Limb (tissue), 2 donors: ENCODE results near the gene DEDD2.

Experiments
- DNase-seq, 2 donors: peaks; one replicate each; pipeline ENCODE4 v3.0.0-alpha.2; 2016; ENCODE audit errors: extremely low spot score in 2 of 2

DEDD2 gene

DNA sequence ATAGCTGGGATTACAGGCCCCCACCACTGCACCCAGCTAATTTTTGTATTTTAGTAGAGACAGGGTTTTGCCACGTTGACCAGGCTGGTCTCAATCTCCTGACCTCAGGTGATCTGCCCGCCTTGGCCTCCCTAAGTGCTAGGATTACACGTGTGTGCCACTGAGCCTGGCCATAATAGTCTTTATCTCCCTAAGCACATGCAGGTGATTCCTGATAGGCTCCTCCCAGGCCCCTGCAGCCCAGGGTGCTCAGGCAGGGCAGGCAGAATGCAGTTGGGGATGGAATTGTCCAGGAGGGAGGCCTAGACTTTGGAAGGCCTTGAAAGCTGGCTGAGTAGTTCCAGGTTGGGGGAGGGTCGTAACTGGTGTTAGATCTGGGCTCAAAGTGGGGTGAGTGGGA, 11.2 kb upstream of the DEDD2 start:
- no peak for DNase-seq

DNA sequence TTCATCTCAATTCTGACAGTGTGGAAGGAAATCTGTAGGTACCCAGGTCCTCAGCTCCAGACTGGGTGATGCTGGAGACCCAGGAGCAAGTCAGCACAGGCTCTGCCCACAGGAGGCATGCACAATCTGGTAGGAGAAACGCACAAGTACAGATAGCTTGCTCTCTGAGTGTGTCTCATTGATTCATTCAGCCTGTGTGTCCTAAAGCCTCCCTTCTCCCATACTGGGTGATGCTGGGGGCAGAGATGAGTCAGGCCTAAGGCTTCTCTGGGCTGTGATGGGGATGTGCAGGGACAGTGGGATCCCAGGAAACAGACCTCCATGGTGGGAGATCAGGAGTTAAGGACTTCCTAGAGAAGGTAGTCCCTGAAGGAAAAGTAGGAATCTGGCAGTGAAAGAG, 9.4 kb upstream of the DEDD2 start:
- DNase-seq: no peak

DNA sequence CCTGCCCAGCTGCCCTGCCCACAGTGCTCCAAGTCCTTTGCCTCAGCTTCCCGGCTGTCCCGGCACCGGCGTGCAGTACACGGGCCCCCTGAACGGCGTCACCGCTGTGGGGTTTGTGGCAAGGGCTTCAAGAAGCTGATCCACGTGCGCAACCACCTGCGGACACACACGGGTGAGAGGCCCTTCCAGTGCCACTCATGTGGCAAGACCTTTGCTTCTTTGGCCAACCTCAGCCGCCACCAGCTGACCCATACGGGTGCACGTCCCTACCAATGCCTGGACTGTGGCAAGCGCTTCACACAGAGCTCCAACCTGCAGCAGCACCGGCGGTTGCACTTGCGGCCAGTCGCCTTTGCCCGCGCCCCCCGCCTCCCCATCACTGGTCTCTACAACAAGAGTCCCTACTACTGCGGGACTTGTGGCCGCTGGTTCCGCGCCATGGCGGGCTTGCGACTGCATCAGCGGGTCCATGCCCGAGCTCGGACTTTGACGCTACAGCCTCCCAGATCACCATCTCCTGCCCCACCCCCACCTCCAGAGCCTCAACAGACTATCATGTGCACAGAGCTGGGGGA, 8.3 kb upstream of the DEDD2 start:
- no peak for DNase-seq

DNA sequence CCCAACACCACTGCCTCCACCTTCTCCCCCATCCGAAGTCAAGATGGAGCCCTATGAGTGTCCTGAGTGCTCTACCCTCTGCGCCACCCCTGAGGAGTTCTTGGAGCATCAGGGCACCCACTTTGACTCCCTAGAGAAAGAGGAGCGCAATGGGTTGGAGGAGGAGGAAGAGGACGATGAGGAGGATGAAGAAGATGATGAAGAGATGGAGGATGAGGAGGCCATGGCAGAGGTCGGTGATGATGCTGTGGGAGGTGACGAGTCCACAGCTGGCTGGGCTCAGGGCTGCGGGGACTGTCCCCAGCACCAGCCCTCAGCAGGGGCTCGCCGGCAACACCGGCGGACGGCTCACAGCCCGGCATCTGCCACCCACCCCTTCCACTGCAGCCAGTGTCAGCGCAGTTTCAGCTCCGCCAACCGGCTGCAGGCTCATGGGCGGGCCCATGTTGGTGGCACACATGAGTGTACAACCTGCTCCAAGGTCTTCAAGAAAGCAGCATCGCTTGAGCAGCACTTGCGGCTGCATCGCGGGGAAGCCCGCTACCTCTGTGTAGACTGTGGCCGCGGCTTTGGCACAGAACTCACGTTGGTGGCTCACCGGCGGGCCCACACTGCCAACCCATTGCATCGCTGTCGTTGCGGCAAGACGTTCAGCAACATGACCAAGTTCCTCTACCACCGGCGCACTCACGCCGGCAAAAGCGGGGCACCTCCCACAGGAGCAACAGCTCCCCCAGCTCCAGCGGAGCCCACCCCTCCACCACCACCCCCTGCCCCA, 7.7 kb upstream of the DEDD2 start:
- DNase-seq: no peak

DNA sequence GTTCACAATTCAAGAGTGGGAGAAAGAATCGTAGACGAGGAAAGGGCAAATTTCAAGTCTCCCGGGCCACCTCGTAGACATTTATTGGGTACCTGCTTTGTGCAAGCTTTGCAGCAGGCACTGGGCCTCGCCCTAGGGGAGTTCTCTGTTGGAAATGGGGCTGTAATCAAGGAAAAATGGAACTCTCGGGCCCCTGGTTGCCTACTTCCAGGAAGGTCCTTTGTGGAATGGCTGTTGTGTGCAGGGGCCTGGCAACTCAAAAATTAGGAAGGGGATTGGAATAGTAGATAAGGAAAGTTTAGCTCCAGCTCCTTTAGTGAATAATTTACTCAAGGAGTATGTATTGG, 3.2 kb upstream of the DEDD2 start:
- DNase-seq: no peak

- DNase-seq: peak; percentile 97 to 98
Observed at GRCh38 chr19:42219812-42220750, 2.6 kb upstream of the DEDD2 start, which contains the start of gene ZNF526. Gene ZNF526, plus strand, starts transcription at chr19:42220312. Its CDS starts 4,092 bp downstream, at chr19:42224404.

- DNase-seq: peak in 1 of 2 donors; percentile 71
Observed at GRCh38 chr19:42216653-42217519, 591 bp downstream of the DEDD2 start.

DNA sequence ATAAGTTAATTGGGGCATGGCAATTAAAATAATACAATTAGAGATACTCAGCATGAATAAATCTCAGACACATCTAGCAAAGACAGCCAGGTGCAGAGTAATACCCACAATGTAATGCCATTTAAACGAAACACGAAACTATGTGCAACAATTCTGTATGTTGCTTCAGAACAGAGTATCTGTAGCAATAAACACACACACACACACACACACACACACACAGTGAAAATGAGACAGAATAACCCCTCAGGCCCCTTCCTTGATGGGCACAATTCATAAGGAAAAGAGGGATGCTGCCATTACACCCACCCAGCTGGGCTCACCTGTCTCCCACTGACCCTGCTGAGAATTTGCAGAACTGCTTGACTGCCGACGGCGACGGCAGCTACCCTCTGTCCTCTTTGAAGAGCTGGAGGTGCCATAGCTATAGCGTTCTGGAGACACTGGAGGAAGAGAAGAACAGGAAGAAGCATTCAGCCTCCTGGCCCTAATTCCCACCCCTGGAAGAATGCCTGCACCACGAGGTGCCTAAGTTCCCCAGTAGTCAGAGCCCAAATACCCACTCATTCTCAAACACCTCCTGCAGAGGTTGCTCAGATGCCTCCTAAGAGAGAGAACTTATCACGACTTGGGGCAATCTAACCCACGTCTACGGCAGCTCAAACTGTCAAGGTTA, 2.5 kb downstream of the DEDD2 start:
- DNase-seq: no peak

DNA sequence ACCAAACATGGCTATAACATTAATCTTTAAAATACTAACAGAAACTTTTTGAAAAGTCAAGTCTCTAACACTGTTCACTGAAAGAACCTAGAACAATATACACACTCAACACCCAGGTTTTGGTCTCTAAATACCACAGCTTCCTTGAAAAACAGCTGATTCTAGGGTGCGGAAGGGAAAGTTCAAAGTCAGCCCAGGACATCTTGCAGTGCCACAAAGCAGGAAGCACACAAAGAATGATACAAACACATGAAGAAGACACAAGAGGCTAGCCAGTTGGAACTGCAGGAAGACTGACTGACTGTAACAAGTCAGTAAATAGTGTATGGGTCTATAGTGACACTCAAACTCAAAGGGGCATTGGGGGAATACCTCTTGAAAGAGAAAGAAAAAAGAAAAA, 4.6 kb downstream of the DEDD2 start:
- DNase-seq: no peak

GRCh38 chr19:42208612-42209011, 8.9 kb downstream of the DEDD2 start:
- DNase-seq: no peak

DNA sequence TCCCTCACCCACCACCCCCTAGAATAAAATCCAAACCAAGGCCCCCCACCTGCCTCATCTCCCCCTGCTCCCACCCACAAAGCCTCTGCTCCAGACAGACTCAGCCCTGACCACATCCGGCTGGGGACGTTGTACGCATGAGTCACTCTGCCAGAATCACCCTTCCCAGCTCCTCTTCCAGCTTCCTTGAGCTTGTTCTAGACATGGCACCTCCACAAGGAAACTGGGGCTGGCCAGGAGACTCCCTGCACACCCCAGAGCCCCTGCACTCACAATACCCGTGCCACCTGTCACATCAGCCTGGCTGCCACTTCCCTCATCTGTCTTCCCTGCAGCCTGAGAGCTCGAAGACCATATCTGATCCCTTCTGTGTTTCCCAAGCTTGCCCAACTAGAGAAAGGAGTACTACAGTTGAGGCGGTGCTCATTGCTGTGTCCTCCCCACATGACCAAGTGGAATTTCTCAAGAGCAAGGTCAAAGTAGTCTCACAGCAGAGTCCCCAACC, 9.7 kb downstream of the DEDD2 start:
- no peak for DNase-seq

GRCh38 chr19:42206871-42207755, 10.4 kb downstream of the DEDD2 start:
- DNase-seq: no peak

DNA sequence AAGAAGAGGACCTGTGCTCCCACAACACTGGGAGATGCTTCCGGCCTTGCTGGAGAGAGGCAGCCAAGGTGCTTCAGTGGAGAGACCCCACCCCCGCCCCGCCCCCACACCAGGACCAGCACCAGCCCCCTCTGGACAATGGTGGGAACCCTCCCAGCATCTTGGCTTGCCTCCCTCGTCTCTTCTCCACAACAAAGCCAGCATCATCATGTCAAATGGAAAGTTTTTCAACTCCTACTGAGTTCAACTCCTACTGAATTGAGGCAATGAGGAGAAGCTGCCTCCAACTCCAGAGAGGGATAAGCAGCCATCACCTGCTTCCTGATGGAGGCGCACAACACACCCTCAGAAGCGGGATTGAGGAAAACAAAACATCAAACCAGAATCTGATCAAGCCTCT, 12.8 kb downstream of the DEDD2 start:
- no peak for DNase-seq

GRCh38 chr19:42203700-42204099, 13.8 kb downstream of the DEDD2 start:
- no peak for DNase-seq

GRCh38 chr19:42202290-42202880, 15.1 kb downstream of the DEDD2 start:
- no peak for DNase-seq

DNA sequence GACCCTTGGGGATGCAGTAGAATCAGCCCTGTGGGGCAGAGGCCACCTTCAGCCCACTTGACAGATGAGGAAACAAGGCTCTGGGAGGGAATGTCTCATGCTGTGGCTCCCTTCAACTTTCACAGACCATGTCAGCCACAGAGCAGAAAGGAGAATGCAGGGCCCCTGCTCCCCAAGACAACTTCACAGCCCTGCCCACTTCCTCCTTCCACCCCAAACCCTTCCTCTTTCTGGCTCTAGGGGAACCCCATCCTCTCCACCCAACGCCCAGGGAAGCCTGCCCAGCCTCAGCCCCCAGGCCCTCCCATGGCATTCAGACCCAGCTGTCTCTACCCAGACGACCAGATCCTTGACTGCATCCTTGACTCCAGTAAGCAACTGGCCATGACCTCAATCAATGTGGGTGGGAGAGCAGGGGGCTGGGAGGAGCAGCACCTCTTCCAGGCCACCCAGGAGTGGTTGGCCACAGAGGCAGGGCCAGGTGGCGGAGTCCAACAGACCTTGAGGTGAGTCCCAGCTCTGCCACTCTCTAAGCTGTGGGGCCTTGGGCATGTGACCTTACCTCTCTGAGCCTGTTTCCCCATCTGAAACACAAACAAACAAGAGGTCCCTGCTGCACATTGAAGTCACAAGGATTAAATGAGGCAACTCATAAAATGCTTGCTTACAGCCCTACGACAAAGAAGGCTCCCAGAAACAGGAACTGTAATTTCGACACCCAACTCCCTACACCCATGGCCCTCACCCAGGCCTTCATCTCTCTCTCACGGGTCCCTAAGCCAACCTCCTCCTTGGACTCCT, 15.8 kb downstream of the DEDD2 start:
- DNase-seq: no peak

GRCh38 chr19:42200116-42200715, 17.3 kb downstream of the DEDD2 start:
- no peak for DNase-seq
